ENCODE data around the gene CHMP5.

DNA sequence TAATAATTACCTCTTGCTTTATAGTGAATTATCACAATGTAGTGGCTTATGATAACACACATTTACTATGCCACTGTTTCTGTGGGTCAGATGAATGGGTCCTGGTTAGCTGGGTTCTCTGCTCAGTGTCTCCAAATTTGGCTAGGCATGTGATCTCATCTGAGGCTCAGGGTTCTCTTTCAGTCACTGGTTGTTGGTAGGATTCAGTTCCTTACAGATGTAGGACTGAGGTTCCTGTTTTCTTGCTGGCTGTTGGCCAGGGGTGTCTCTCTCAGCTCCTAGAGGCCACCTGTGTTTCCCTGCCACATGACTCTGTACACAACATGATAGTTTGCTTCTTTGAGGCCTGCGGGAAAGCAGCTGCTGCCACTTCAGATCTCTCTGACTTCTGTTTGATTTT is 32.6 kb downstream of the CHMP5 start:
- TF ChIP-seq, protein P1, sequence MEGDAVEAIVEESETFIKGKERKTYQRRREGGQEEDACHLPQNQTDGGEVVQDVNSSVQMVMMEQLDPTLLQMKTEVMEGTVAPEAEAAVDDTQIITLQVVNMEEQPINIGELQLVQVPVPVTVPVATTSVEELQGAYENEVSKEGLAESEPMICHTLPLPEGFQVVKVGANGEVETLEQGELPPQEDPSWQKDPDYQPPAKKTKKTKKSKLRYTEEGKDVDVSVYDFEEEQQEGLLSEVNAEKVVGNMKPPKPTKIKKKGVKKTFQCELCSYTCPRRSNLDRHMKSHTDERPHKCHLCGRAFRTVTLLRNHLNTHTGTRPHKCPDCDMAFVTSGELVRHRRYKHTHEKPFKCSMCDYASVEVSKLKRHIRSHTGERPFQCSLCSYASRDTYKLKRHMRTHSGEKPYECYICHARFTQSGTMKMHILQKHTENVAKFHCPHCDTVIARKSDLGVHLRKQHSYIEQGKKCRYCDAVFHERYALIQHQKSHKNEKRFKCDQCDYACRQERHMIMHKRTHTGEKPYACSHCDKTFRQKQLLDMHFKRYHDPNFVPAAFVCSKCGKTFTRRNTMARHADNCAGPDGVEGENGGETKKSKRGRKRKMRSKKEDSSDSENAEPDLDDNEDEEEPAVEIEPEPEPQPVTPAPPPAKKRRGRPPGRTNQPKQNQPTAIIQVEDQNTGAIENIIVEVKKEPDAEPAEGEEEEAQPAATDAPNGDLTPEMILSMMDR (IDR thresholded peaks at IDR 0.05): no peak
- TF ChIP-seq POLR2A (IDR thresholded peaks at IDR 0.05): no peak

Data from thyroid gland (tissue), 4 donors.